Measurements from ENCODE around the gene MRPS24. TPM values are rescaled to one million over a fixed set of nuclear protein-coding genes. Genes with fewer than 3 reads are reported as not detected.

Gene MRPS24
- total RNA-seq, 1 experiment from 2014 or later, result 156 TPM

DNA sequence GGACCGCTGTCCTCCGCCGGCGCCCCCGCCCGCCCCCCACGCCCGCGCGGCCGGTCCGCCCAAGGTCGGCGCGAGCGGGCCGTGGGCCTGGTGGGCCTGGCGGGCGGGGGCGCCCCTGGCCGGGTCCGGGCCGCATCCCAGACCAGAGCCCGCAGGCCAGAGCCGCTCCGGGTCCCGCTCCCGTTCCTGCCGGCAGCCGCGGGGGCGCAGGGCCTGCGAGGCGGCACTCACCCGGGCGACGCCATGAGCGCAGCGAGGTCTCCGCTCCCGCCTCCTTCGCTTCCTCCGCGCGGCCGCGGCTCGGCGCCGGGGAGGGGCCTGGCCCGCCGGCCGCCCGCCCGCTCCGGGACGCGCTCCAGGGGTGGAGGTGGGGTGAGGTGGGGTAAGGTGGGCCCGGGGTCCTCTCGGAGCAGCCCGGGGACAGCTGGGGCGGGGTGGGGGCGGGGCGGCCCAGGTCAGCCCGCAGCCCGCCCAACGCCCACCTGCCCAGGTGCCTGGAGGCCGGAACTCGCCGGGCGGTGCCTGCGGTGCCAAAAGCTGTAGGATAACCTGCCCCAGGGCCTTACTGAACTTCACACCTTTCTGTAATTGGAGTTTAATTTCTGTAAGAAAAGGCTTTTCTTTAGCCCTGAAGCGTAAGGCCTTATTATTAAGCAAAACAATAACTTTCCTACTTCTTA, 37.2 kb upstream of the MRPS24 start, which contains the start of gene URGCP:
Gene URGCP (minus strand): TSS at position 266 of the 680 bp plus-strand sequence. CDS start 21 bp downstream, at position 245.
- Histone ChIP-seq H3K9ac (ENCODE audit: low read length) (peak within 1 kb of the TSS; percentile 71), H4K20me1 (ENCODE audit: insufficient read depth) (no peaks in the 10 kb centered on the region), H3K27ac (ENCODE audit: low read depth, low read length) (peak within 1 kb of the TSS; percentile 76), H2AFZ (ENCODE audit: low read depth, low read length, poor library complexity, severe bottlenecking) (no peak within 1 kb of the TSS), H3K79me2 (ENCODE audit: insufficient read depth, low read length) (peaks cover 45% of the 10 kb centered on the region), H3K4me2 (ENCODE audit: low read length) (peak within 1 kb of the TSS; percentile 89), H3K27me3 (ENCODE audit: insufficient read depth, low read length) (no peaks in the 10 kb centered on the region), H3K9me3 (ENCODE audit: control insufficient read depth in 1 of 2, insufficient read depth in 1 of 2, low read depth in 1 of 2, low read length in 2 of 2) (no peaks in the 10 kb centered on the region), H3K9me2 (ENCODE audit: insufficient read depth) (no peaks in the 10 kb centered on the region), H3K4me3 (replicated peaks in 1 of 2; ENCODE audit: low read depth in 1 of 2, low read length in 2 of 2) (peak within 1 kb of the TSS; percentile 75 to 80), H3K4me1 (ENCODE audit: control insufficient read depth in 1 of 2, insufficient read depth in 2 of 2, low read length in 2 of 2) (peaks cover 13 to 24% of the 10 kb centered on the region in 2 experiments), H3K36me3 (ENCODE audit: control insufficient read depth in 1 of 2, insufficient read depth in 2 of 2, low read length in 2 of 2) (no peaks in the 10 kb centered on the region)
- POLR2A ChIA-PET, result no interaction called here
- ATAC-seq (peak; percentile 81), DNase-seq (ENCODE audit: low read depth, low spot score) (no peak)
- intact Hi-C loops (cut with micrococcal nuclease), result no loop called here
- BruUV-seq (replicated peaks), result no TSS peak
- RAD21 ChIA-PET (ENCODE audit: low non-redundant PET in 1 of 2, low total read pairs in 2 of 2, uncharacterized antibody in 2 of 2, unreplicated experiment in 2 of 2), result no interaction called here
- TF ChIP-seq YY1 (IDR thresholded peaks at IDR 0.05; ENCODE audit: extremely low read depth, insufficient replicate concordance, low read depth, low read length) (peak; percentile 25), ZFX (IDR thresholded peaks at IDR 0.05) (peak; percentile 98), EGR1 (IDR thresholded peaks at IDR 0.05; ENCODE audit: low read depth) (peak; percentile 72), SRF (IDR thresholded peaks at IDR 0.05; ENCODE audit: low read depth) (no peak), CBX3 (IDR thresholded peaks at IDR 0.05; ENCODE audit: low read depth) (no peak), CEBPB (IDR thresholded peaks at IDR 0.05; ENCODE audit: low read depth) (no peak), POLR2A (IDR thresholded peaks at IDR 0.05; ENCODE audit: borderline replicate concordance, extremely low read depth, insufficient read depth, insufficient read length) (peak; percentile 51), POLR2AphosphoS5 (IDR thresholded peaks at IDR 0.05; ENCODE audit: low read depth, low read length) (peak; percentile 69)
- TF ChIP-seq, protein P1, sequence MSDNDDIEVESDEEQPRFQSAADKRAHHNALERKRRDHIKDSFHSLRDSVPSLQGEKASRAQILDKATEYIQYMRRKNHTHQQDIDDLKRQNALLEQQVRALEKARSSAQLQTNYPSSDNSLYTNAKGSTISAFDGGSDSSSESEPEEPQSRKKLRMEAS (IDR thresholded peaks at IDR 0.05), result peak; percentile 44
- CTCF ChIA-PET, result no interaction called here

DNA sequence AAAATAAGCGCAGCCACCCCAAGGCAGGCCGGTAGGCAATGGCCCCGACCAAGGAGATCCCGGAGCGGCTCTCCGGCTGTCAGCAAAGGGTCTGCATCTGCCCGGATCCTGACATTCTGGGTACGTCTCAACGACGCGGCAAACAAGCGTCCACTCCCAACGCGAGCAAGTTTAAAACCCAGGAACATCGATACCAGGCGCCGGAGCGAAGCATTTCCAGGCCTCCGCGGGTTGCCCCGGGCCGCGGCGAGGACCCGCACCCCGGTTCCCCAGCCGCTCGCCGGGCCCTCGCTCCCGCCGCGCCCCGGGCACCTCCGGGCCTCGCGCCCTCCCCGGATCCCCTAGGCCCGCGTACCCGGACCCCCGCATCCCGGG, 36.6 kb upstream of the MRPS24 start:
- Histone ChIP-seq H2AFZ (ENCODE audit: low read depth, low read length, poor library complexity, severe bottlenecking) (no peak overlapping the region), H3K36me3 (ENCODE audit: control insufficient read depth in 1 of 2, insufficient read depth in 2 of 2, low read length in 2 of 2) (no peaks in the 10 kb centered on the region), H3K4me2 (ENCODE audit: low read length) (peak overlapping the region; percentile 89), H3K27me3 (ENCODE audit: insufficient read depth, low read length) (no peaks in the 10 kb centered on the region), H3K4me3 (replicated peaks in 1 of 2; ENCODE audit: low read depth in 1 of 2, low read length in 2 of 2) (peak overlapping the region; percentile 75 to 80), H3K4me1 (ENCODE audit: control insufficient read depth in 1 of 2, insufficient read depth in 2 of 2, low read length in 2 of 2) (peaks cover 13 to 24% of the 10 kb centered on the region in 2 experiments), H4K20me1 (ENCODE audit: insufficient read depth) (no peaks in the 10 kb centered on the region), H3K27ac (ENCODE audit: low read depth, low read length) (peak overlapping the region; percentile 76), H3K9ac (ENCODE audit: low read length) (peak overlapping the region; percentile 71), H3K9me2 (ENCODE audit: insufficient read depth) (no peaks in the 10 kb centered on the region), H3K79me2 (ENCODE audit: insufficient read depth, low read length) (peaks cover 51% of the 10 kb centered on the region), H3K9me3 (ENCODE audit: control insufficient read depth in 1 of 2, insufficient read depth in 1 of 2, low read depth in 1 of 2, low read length in 2 of 2) (no peaks in the 10 kb centered on the region)
- intact Hi-C loops (cut with micrococcal nuclease), result no loop called here
- CTCF ChIA-PET, result no interaction called here
- BruUV-seq (replicated peaks), result no TSS peak
- no peak for DNase-seq (ENCODE audit: low read depth, low spot score)
- ATAC-seq, result peak; percentile 42
- TF ChIP-seq, protein P2, sequence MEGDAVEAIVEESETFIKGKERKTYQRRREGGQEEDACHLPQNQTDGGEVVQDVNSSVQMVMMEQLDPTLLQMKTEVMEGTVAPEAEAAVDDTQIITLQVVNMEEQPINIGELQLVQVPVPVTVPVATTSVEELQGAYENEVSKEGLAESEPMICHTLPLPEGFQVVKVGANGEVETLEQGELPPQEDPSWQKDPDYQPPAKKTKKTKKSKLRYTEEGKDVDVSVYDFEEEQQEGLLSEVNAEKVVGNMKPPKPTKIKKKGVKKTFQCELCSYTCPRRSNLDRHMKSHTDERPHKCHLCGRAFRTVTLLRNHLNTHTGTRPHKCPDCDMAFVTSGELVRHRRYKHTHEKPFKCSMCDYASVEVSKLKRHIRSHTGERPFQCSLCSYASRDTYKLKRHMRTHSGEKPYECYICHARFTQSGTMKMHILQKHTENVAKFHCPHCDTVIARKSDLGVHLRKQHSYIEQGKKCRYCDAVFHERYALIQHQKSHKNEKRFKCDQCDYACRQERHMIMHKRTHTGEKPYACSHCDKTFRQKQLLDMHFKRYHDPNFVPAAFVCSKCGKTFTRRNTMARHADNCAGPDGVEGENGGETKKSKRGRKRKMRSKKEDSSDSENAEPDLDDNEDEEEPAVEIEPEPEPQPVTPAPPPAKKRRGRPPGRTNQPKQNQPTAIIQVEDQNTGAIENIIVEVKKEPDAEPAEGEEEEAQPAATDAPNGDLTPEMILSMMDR (IDR thresholded peaks at IDR 0.05 in 2 of 3, conservative IDR thresholded peaks at IDR 0.05 in 1 of 3; ENCODE audit: borderline replicate concordance in 1 of 3, insufficient read depth in 1 of 3, low read depth in 2 of 3, low read length in 2 of 3), result no peak
- TF ChIP-seq POLR2AphosphoS5 (IDR thresholded peaks at IDR 0.05; ENCODE audit: low read depth, low read length), result no peak; the same call in 1 of the 2 replicates
- TF ChIP-seq FOSL1 (IDR thresholded peaks at IDR 0.05; ENCODE audit: low read depth), result no peak
- no peak for TF ChIP-seq EZH2 (IDR thresholded peaks at IDR 0.05)
- TF ChIP-seq RAD21 (IDR thresholded peaks at IDR 0.05; ENCODE audit: low read depth), result no peak
- no peak for TF ChIP-seq SIN3A (IDR thresholded peaks at IDR 0.05; ENCODE audit: low read depth)
- RAD21 ChIA-PET (ENCODE audit: low non-redundant PET in 1 of 2, low total read pairs in 2 of 2, uncharacterized antibody in 2 of 2, unreplicated experiment in 2 of 2), result no interaction called here
- POLR2A ChIA-PET, result no interaction called here
